ENCODE data around the gene CFDP1. TPM values are rescaled to one million over a fixed set of nuclear protein-coding genes. Genes with fewer than 3 reads are reported as not detected.
"Not testable (repeated sequence)": the region's sequence is repeated elsewhere in the genome, so short reads cannot be mapped to it uniquely, and the experiment has no call there.

CFDP1 gene
- total and polyA plus RNA-seq, 2 of the 13 experiments (the other 11 are each of a cell fraction or from before 2014, with no cell fraction given), result 78.6 to 153 TPM

- TF ChIP-seq ZFP41 (CRISPR knock-in tag; IDR thresholded peaks at IDR 0.05; ENCODE audit: borderline replicate concordance) (no peak), ZFYVE20 (CRISPR knock-in tag; IDR thresholded peaks at IDR 0.05; ENCODE audit: borderline replicate concordance, low read depth) (no peak), CBX5 (CRISPR knock-in tag; IDR thresholded peaks at IDR 0.05; ENCODE audit: borderline replicate concordance) (no peak), AKNA (CRISPR knock-in tag; IDR thresholded peaks at IDR 0.05; ENCODE audit: borderline replicate concordance) (no peak)
Observed at GRCh38 chr16:75273054-75273925, 160.0 kb downstream of the CFDP1 start (continued).

- H3K9ac ChIP-seq (ENCODE audit: insufficient read depth, low read depth, low read length), result peak overlapping the region; percentile 37; the same call in 1 of the 2 replicates
- BruUV-seq (replicated peaks); H3K27ac ChIP-seq (ENCODE audit: extremely low read length, insufficient read depth, low read length); H3K36me3 ChIP-seq (replicated peaks in 1 of 2; ENCODE audit: control insufficient read depth in 1 of 2, insufficient read depth in 2 of 2, low read length in 2 of 2); intact Hi-C loops (cut with micrococcal nuclease; ENCODE audit: unreplicated experiment); ATAC-seq; FAIRE-seq; H3K79me2 ChIP-seq (ENCODE audit: insufficient read depth, low read length); H3K9me3 ChIP-seq (ENCODE audit: low read length); H3K27me3 ChIP-seq (ENCODE audit: control insufficient read depth in 1 of 2, insufficient read depth in 2 of 2, low read length in 2 of 2); in situ Hi-C loops (cut with HindIII; ENCODE audit: extremely low pct_ligation_motif_present, low pct_unique_long_range_greater_than_20kb); H2AFZ ChIP-seq (ENCODE audit: low read length); DNase-seq (ENCODE audit: low spot score); H4K20me1 ChIP-seq (ENCODE audit: insufficient read depth, low read length); CTCF ChIA-PET (ENCODE audit: low intra/inter-chr PET ratio, low total read pairs): not testable (repeated sequence)
- H3K4me2 ChIP-seq (ENCODE audit: low read depth, low read length), result peak overlapping the region; percentile 88
- WGBS (ENCODE audit: low lambda C conversion rate), result 69% methylated on average over 10 of the region's 10 CpGs
- POLR2A ChIA-PET, result interaction anchor here (1.3 to 4.5 kb wide), 4 partner anchors 10 to 38 kb away, joined by 3 to 41 read pairs (median 12); no protein-coding TSS in a partner anchor
- peak overlapping the region in 1 of 3 experiments; percentile 59; a peak in 1 of 6 replicates for H3K4me3 ChIP-seq (replicated peaks in 1 of 3; ENCODE audit: insufficient read depth in 1 of 3, low read depth in 2 of 3, low read length in 3 of 3)
- peaks cover 55% of the 10 kb centered on the region for H3K4me1 ChIP-seq (ENCODE audit: insufficient read depth, low read length)
- peak; percentile 22; the same call in 1 of the 2 replicates for TF ChIP-seq STAG1 (CRISPR knock-in tag; IDR thresholded peaks at IDR 0.05)
- 0 out of 4 replicates have a peak, but pooled peaks of 1 of the 2 experiments have one; percentile 32 for TF ChIP-seq HMGXB4 (CRISPR knock-in tag; IDR thresholded peaks at IDR 0.05; ENCODE audit: borderline replicate concordance in 1 of 2, low read depth in 1 of 2)
- 0 out of 2 replicates have a peak, but pooled peaks have one; percentile 51 for TF ChIP-seq THAP7 (CRISPR knock-in tag; IDR thresholded peaks at IDR 0.05)
- peak; percentile 89; the same call in 1 of the 2 replicates for TF ChIP-seq ZNF770 (CRISPR knock-in tag; IDR thresholded peaks at IDR 0.05)
- 0 out of 2 replicates have a peak, but pooled peaks have one; percentile 45 for TF ChIP-seq ADNP (CRISPR knock-in tag; IDR thresholded peaks at IDR 0.05)
Observed at GRCh38 chr16:75272629-75273028, 160.7 kb downstream of the CFDP1 start.

Measured in HepG2 (cell line).